ENCODE measurements around the gene VPS72. TPM values are rescaled to one million over a fixed set of nuclear protein-coding genes. Genes with fewer than 3 reads are reported as not detected.

VPS72 gene
- total RNA-seq, 1 donor from 2014 or later: 64.0 TPM

GRCh38 chr1:151143986-151144385 is 46.0 kb downstream of the VPS72 start:
- H3K4me1 Mint-ChIP-seq (ENCODE audit: low read depth): peaks cover 36% of the 10 kb centered on the region
- H3K27ac Mint-ChIP-seq (ENCODE audit: unreplicated experiment): no peak overlapping the region
- H3K27me3 Mint-ChIP-seq (ENCODE audit: low read depth): no peaks in the 10 kb centered on the region
- no peaks in the 10 kb centered on the region for H3K36me3 Mint-ChIP-seq (ENCODE audit: low read depth)
- peak; percentile 37 for DNase-seq (ENCODE audit: low spot score)
- no peak overlapping the region for H3K4me3 Mint-ChIP-seq (ENCODE audit: unreplicated experiment)
- TF ChIP-seq, protein P1, sequence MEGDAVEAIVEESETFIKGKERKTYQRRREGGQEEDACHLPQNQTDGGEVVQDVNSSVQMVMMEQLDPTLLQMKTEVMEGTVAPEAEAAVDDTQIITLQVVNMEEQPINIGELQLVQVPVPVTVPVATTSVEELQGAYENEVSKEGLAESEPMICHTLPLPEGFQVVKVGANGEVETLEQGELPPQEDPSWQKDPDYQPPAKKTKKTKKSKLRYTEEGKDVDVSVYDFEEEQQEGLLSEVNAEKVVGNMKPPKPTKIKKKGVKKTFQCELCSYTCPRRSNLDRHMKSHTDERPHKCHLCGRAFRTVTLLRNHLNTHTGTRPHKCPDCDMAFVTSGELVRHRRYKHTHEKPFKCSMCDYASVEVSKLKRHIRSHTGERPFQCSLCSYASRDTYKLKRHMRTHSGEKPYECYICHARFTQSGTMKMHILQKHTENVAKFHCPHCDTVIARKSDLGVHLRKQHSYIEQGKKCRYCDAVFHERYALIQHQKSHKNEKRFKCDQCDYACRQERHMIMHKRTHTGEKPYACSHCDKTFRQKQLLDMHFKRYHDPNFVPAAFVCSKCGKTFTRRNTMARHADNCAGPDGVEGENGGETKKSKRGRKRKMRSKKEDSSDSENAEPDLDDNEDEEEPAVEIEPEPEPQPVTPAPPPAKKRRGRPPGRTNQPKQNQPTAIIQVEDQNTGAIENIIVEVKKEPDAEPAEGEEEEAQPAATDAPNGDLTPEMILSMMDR (IDR thresholded peaks at IDR 0.05): no peak
- no peaks in the 10 kb centered on the region for H3K9me3 Mint-ChIP-seq (ENCODE audit: low read depth)

DNA sequence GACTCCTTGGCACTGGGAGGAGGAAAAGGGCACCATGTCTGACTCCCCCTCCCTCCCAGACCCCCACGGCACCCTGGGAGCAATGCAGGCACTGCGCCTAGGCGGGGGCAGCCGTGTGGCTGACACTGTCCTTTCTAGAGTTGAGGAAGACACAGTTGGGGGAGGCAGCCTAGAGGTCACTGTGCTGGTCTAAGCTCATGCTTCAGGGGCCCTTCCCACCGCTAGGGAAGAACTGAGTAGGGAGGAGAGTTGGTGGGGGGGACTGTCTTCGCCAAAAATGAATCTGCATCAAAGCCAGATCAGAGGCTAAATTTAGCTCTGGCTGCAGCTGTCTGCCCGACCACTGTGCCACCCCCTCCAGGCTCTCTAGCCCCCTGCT is 47.0 kb downstream of the VPS72 start:
- H3K4me3 Mint-ChIP-seq (ENCODE audit: unreplicated experiment): no peak overlapping the region
- peaks cover 36% of the 10 kb centered on the region for H3K4me1 Mint-ChIP-seq (ENCODE audit: low read depth)
- H3K36me3 Mint-ChIP-seq (ENCODE audit: low read depth): no peaks in the 10 kb centered on the region
- no peaks in the 10 kb centered on the region for H3K27me3 Mint-ChIP-seq (ENCODE audit: low read depth)
- H3K27ac Mint-ChIP-seq (ENCODE audit: unreplicated experiment): no peak overlapping the region
- TF ChIP-seq, protein P1 (IDR thresholded peaks at IDR 0.05): no peak
- DNase-seq (ENCODE audit: low spot score): peak; percentile 61
- no peaks in the 10 kb centered on the region for H3K9me3 Mint-ChIP-seq (ENCODE audit: low read depth)

- DNase-seq (ENCODE audit: low spot score): peak; percentile 68
- TF ChIP-seq, protein P1 (IDR thresholded peaks at IDR 0.05): no peak
- H3K4me1 Mint-ChIP-seq (ENCODE audit: low read depth): peaks cover 33% of the 10 kb centered on the region
- no peaks in the 10 kb centered on the region for H3K27me3 Mint-ChIP-seq (ENCODE audit: low read depth)
- no peak overlapping the region for H3K27ac Mint-ChIP-seq (ENCODE audit: unreplicated experiment)
- no peak overlapping the region for H3K4me3 Mint-ChIP-seq (ENCODE audit: unreplicated experiment)
- H3K36me3 Mint-ChIP-seq (ENCODE audit: low read depth): no peaks in the 10 kb centered on the region
- no peaks in the 10 kb centered on the region for H3K9me3 Mint-ChIP-seq (ENCODE audit: low read depth)
Observed at GRCh38 chr1:151142411-151143056, 47.5 kb downstream of the VPS72 start.

GRCh38 chr1:151137789-151138188 is 52.2 kb downstream of the VPS72 start:
- Mint-ChIP-seq H3K27ac (ENCODE audit: unreplicated experiment) (no peak overlapping the region), H3K27me3 (ENCODE audit: low read depth) (peaks cover 2% of the 10 kb centered on the region), H3K9me3 (ENCODE audit: low read depth) (no peaks in the 10 kb centered on the region), H3K4me1 (ENCODE audit: low read depth) (no peaks in the 10 kb centered on the region), H3K36me3 (ENCODE audit: low read depth) (peaks cover 8% of the 10 kb centered on the region), H3K4me3 (ENCODE audit: unreplicated experiment) (no peak overlapping the region)
- TF ChIP-seq, protein P1 (IDR thresholded peaks at IDR 0.05): no peak
- DNase-seq (ENCODE audit: low spot score): no peak

DNA sequence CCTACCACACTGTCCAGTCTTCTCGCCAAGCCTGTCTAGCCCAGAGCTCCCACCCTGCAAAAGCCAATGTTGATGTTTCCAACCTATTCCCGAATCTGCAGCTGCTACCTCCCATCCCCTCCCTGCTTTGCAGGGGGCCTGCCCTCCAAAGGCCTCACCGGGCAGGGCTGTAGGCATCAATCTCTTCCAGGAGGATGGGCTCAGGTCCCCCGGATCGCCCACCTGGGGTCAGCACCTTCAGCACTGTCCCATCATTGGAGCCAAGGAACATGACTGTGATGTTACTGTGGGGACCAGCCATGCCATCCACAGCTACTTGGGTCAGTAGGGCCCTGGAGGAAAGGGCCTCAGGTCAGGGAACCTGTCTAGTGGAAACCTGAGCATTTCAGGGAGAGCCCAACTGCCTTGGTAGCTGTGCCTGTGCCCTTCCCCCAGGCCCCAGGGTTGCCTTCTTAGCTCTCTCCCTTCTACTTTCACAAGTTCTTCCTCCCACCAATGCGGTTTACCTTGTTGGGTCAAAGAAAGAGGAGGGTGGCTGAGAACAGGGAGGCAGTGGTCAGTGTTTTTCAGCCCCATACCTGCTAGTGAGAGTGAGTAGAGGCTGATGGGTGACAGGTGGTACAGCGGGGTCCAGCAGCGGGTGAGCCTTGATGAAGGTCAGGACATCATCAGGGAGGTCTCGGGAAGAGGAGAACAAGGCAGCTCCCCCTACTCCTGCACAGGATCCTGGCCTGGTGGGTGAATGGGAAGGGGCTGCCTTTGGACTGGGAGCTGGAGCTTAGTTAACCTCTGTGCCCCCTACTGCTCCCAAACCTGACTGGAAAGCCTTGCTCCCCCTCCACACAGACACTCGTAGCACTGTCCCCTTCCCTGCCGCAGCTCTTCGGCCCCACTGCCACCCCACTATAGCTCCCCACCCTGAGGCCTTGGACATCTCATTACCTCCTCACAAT is 54.3 kb downstream of the VPS72 start:
- peaks cover 8% of the 10 kb centered on the region for H3K36me3 Mint-ChIP-seq (ENCODE audit: low read depth)
- H3K27ac Mint-ChIP-seq (ENCODE audit: unreplicated experiment): no peak overlapping the region
- TF ChIP-seq, protein P1 (IDR thresholded peaks at IDR 0.05): peak; percentile 15
- H3K4me1 Mint-ChIP-seq (ENCODE audit: low read depth): peaks cover 10% of the 10 kb centered on the region
- peaks cover 13% of the 10 kb centered on the region for H3K27me3 Mint-ChIP-seq (ENCODE audit: low read depth)
- no peaks in the 10 kb centered on the region for H3K9me3 Mint-ChIP-seq (ENCODE audit: low read depth)
- no peak overlapping the region for H3K4me3 Mint-ChIP-seq (ENCODE audit: unreplicated experiment)
- DNase-seq (ENCODE audit: low spot score): peak; percentile 48

All from chondrocyte (in vitro differentiated cells).